ENCODE results near the gene NRXN3.

GRCh38 chr14:79581912-79582576, 1411.9 kb downstream of the NRXN3 start:
- TF ChIP-seq ZBTB1 (CRISPR knock-in tag; IDR thresholded peaks at IDR 0.05; ENCODE audit: borderline replicate concordance), result no peak
- TF ChIP-seq ATF4 (CRISPR knock-in tag; IDR thresholded peaks at IDR 0.05), result no peak
- TF ChIP-seq SRSF4 (IDR thresholded peaks at IDR 0.05; ENCODE audit: low read depth, low read length, poor library complexity, severe bottlenecking), result no peak
- no peak for TF ChIP-seq CTCF (CRISPR knock-in tag; IDR thresholded peaks at IDR 0.05)
- TF ChIP-seq USF2 (IDR thresholded peaks at IDR 0.05; ENCODE audit: low read depth, low read length), result no peak
- no peak for TF ChIP-seq USF2 (CRISPR knock-in tag; IDR thresholded peaks at IDR 0.05; ENCODE audit: borderline replicate concordance)
- TF ChIP-seq KDM5A (IDR thresholded peaks at IDR 0.05; ENCODE audit: borderline replicate concordance, low read length), result no peak

Data from HepG2 (cell line).